SIG-M5 treated with dmso at 0.1 percent for 504 hours (cell line): Measurements from ENCODE around the gene PCMTD2.

Experiments
- DNase-seq: peaks from one replicate; lab custom pipeline; 2025; ENCODE audit not compliant: unreplicated experiment; lab: John Stamatoyannopoulos, UW

PCMTD2 gene

GRCh38 chr20:64238115-64238825 is 17.3 kb upstream of the PCMTD2 start:
- DNase-seq, result no peak

DNA sequence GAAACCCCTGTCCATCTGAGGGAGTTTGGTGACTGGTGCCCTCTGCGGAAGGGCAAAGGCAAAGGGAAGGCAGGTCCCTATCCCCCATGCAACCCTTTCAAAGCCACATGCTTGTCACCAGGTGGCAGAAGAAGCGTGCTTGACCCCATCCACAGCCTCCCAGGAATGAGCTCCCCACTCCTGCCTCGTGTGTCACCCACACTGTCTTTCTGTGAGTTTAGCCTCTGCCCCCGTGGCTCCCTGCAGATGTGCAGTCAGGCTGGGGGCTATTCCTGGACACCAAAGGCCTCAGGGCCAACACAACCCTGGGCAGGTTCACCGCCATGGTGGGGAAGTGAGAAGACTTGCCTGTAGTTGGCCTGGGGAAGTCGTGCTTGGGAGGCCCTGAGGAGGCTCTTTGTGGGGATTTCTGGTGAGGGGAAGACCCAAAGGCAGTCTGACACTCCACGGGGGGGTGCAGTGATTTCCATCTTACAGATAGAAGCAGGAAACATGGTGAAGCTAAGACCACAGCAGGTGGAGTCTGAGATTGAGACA is 16.6 kb upstream of the PCMTD2 start:
- no peak for DNase-seq

DNA sequence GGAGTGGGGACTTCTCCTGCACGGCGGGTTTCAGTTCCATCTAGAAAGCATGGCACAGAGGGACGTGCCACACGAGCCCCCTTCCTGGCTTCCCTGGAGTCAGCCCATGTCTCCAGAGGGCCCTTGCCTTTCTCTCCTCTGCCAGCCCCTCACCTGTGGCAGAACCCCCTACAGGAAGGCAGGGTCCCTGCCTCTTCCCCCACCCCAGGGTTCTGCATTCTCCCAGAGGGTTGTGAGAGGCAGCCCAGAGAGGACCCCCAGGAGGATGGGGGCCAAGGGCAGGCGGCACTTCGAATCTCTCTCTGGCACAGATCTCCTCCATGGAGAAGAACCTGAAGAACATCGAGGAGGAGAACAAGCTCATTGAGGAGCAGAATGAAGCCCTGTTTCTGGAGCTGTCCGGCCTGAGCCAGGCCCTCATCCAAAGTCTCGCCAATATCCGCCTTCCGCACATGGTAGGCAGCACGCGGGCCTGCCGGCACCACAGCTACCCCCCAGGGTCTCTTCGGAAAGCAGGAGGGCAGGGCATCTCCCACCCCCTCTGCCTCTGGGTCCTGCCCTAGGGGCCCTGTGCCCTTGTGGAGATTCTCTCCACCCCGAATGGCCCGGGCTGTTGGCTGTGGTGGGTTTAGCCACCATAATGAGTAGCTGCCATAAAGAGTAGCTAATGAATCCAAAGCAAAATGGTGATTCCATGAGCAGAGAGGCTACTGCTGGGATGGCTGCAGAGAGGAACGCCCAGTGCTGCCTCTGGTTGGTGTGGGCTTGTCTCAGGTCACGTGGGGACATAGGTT is 15.9 kb upstream of the PCMTD2 start:
- DNase-seq, result no peak

- no peak for DNase-seq
Observed at GRCh38 chr20:64240243-64241015, 15.1 kb upstream of the PCMTD2 start.

- no peak for DNase-seq
Observed at GRCh38 chr20:64241061-64241460, 14.5 kb upstream of the PCMTD2 start.

DNA sequence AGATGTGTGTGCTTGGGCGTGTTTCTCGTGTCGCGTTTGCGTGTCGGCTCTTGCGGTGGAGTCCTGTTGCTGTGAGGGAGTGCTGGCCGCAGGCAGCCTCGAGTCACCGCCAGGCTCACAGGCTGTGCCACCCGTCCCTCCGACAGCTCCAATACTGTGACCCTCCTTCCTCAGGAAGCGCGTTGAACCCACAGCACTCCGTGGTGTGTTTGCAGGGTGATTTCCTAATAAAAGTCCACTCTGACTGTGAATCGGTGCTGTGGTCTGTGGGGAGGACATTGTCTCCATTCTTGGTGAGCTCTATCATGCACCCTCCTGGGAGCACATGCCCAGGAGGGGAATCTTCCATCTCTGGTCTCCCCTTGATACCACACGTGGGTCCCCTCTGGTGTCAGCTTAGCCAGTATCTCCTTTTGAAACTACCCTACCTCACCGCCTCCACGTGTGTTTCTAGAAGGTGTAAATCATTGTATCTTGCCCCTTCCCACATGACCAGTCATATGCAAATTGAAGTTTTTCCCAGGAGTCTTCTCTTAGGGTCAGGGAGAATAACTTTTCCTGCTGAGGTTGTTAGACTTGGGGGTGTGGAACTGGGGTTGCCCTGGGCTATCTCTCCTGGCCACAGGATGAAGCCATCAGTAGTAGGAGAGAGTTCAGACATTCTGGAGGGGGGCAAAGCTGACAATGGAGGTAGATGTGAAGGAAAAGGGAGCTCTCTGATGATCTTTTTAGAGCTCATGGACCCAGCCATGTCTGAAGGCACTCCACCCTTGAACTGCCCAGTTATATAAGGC is 13.3 kb upstream of the PCMTD2 start:
- DNase-seq, result no peak

DNA sequence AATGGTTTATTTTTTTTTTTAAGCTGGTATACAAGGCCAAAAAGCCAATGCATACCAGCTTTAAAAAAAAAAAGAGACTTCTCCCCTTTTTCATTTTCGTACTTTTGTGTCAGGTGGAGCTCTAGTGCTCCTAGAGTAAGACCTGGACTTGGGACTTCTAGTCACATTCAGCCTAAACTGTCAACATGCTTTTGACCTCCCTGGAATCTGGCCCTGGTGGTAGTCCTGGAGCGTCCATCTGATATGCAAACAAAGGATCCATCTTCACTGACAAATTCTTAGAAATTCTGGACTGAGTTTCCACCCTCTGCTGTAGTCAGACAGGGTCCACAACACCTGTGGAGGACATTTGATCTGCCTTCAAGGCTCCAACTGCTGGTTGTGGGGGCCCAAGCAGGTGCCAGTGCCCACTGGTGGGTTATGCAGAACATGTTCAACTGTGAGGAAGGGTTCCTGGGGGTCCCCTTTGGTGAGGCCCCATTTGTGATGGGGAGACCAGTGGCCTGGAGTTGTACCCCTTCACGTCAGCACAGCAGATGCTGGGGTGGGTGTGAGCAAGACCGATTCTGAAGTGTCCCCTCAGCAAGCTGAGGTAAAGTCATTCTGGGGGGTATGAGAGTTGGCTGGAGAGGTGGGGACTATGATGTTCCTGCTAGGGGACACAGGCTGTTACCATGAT is 12.6 kb upstream of the PCMTD2 start:
- DNase-seq, result no peak

GRCh38 chr20:64244281-64244805 is 11.2 kb upstream of the PCMTD2 start:
- no peak for DNase-seq

GRCh38 chr20:64244870-64245603 is 10.5 kb upstream of the PCMTD2 start:
- no peak for DNase-seq

DNA sequence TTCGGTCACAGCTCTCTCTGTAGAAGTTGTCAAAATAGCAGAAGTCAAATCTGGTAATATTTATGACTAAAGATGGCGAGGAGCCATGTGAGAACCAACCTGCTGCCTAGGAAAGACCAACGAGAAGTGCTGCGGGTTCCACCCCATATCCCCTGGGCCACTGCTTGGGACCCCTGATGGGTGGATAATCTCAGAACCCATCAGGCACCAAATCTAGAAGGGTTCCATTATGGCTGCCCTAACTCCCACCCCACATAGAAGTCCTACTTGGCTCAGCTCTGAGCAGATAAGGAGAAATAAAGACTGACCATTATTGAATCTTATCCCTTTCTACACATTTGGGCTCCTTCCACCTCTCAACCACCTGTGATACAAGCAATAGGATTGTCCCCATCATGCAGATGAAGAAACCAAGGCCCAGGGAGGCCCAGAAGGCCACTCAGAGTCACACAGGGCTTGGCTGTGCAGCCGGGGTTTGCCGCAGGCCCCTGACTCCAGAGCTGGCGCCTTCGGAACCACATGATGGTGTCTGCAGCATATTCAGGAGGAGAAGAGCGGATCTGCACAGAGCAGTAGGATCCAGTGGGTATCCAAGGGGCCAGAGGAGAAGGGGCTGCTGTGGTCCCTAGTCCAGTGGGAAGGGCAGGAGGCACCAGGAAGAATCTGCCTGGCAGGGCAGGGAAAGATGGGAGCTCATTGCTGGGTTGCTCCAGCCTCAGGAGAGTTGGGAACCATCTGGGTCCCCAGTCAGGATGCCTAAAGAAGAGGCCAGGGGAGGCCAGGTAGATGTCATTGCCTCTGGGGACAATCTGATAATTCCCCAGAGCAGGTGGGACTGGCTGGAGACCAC is 9.6 kb upstream of the PCMTD2 start:
- DNase-seq, result no peak

- DNase-seq, result no peak
Observed at GRCh38 chr20:64246616-64247306, 8.8 kb upstream of the PCMTD2 start.

DNA sequence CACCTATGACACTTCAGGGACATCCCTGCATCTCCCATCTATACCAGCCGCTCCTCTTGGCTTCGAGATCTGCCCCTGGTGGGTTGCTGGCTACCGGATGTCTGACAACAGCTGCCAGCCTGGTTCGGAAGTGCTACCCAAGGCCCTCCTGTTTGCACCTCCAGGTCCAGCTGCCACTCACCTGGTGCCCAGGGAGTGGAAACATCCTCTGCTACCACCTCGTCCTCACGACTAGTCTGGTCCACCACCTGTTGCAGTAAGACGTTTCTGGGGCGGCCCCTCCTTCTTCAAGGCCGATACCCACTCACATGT is 8.3 kb upstream of the PCMTD2 start:
- DNase-seq, result no peak

DNA sequence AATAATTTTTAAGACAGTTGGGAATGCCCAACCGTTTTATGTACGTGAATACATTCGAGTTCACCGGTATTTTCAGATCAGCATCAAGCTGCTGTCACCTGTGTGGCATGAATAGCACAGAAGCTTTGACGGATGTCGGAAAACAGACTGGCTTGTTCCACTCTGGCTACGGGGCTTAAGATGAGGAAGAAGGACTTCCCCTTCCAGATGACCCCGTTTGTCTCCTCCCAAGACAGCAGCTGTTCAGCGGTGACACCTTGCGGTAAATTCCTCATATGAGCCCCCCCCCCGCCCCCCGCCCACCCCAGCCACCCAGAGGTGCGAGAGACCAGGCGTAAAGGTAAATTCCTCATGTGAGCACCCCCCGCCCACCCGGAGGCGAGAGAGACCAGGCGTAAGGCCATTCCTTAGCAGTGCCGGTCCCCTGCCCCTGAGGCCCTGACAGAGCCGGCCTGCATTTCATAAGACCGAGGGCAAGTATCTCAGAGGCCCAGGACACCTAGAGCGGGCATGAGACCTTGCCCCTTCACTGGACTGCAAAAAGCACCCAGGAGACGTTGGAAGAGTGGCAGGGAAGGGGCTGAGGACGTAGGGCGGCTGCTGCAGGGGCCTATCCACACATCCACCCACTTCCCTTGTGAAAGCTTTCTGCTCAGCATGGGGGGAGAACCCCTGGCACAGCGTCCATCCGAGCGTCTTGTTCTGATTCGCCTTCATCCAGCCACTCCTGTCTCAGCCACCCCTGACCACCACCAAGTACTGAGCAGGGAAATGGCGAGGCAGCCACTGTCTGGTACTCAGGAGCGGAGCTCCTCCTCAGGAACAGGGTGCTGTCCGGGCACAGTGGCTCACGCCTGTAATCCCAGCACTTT is 7.3 kb upstream of the PCMTD2 start:
- DNase-seq, result no peak

DNA sequence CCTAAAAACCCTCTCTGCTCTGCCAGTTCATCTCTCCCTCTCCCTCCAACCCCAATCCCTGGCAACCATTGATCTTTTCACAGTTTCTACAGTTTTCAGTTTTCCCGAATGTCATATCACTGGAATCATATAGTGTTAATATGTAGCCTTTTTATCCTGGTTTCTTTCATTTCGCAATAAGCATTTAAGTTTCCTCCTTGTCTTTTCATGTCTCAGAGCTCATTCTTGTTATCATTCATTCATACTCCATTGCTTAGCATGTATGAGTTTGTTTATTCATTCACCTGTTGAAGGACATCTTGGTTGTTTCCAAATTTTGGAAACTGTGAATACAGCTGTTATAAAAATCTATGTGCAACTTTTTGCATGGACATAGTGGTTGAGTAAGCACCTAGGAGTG is 5.5 kb upstream of the PCMTD2 start:
- DNase-seq, result no peak

GRCh38 chr20:64253000-64253383 is 2.6 kb upstream of the PCMTD2 start:
- no peak for DNase-seq

- DNase-seq, result no peak
Observed at GRCh38 chr20:64253443-64253842, 2.1 kb upstream of the PCMTD2 start.

GRCh38 chr20:64254156-64254555 is 1.4 kb upstream of the PCMTD2 start:
- DNase-seq, result no peak
